Esophagus (tissue), 2 donors: ENCODE data around the gene TH. TPM values are rescaled to one million over a fixed set of nuclear protein-coding genes. Genes with fewer than 3 reads are reported as not detected.

ENCODE experiments used
- H3K27ac ChIP-seq, 2 donors: one replicate each; pipeline ENCODE4 v1.5.1; 2013; ENCODE audit warnings: low read depth in 2 of 2, mild to moderate bottlenecking in 2 of 2, inconsistent platforms in 1 of 2, low read length in 1 of 2, moderate library complexity in 1 of 2
- H3K27me3 ChIP-seq, 2 donors: one replicate each; pipeline ENCODE4 v1.6.1; 2013; ENCODE audit warnings: low read length in 2 of 2, control low read depth in 1 of 2, mild to moderate bottlenecking in 1 of 2; ENCODE audit not compliant: insufficient read depth in 2 of 2, control insufficient read depth in 1 of 2
- H3K36me3 ChIP-seq, 2 donors: one replicate each; pipeline ENCODE4 v1.6.1; 2013; ENCODE audit warnings: low read length in 1 of 2; ENCODE audit not compliant: control insufficient read depth in 2 of 2, insufficient read depth in 2 of 2
- H3K4me1 ChIP-seq, 2 donors: one replicate each; pipeline ENCODE4 v1.6.1; 2013; ENCODE audit warnings: low read length in 1 of 2; ENCODE audit not compliant: control insufficient read depth in 2 of 2, insufficient read depth in 2 of 2
- H3K4me3 ChIP-seq, 2 donors: one replicate each; pipeline ENCODE4 v1.5.1; 2013; ENCODE audit warnings: low read length in 2 of 2, mild to moderate bottlenecking in 2 of 2, low read depth in 1 of 2, moderate library complexity in 1 of 2
- H3K9me3 ChIP-seq, 2 donors: one replicate each; pipeline ENCODE4 v1.6.1; 2013; ENCODE audit warnings: mild to moderate bottlenecking in 2 of 2, low read depth in 1 of 2, low read length in 1 of 2, moderate library complexity in 1 of 2; ENCODE audit not compliant: control insufficient read depth in 2 of 2, insufficient read depth in 1 of 2
- WGBS, 2 donors: extraction: QIAGEN DNeasy Blood & Tissue Kit; methylation state at CpG; one replicate each; pipeline ENCODE4 v1.1.7; 2013; 5-methylcytosine and 5-hydroxymethylcytosine counted together
- polyA plus RNA-seq, 2 donors: library from polyadenylated mRNA; stranded (reverse); fragments of 200-250 nt; gene quantifications; one replicate each; pipeline ENCODE4 v1.2.3, GENCODE V29; 2013
- donor health status: healthy with polysubstance abuse.
- donor health status: Bipolar disorder and iron deficiency.

The TH gene
- polyA plus RNA-seq, 2 donors = 0.24 to 1.7 TPM

DNA sequence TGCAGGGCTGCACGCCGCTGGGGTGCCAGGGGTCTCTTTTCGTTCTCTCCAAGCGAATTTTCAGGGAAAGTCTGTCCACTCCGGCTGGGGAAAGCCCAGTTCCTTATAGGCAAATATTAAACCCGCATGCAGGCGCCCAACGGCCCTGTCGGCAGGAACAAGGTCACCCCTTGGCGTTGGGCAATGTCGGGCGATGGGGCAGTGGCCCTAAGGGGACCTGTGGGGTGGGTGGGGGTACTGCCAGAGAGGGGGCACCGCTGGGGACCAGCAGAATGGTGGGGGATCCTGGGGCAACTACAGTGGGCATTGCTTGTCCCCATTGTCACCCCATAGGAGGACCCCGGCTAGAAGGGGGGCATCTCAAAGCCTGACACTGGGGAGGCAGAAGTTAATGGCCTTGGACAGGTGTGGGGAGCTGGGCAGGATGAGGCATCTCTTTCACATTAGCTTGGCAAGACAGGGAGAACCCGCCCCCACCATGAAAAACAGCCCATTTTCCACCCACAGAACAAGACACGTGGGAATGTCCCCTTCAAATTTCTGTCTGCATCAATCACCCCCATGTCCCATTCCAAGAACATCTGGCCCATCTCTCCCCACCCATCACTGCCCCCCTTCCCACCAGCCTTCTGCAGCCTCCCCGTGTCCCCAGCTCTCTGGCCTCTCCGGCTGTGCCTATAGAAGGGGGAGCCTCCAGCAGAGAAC, 26.9 kb downstream of the TH start:
- peaks cover 15 to 27% of the 10 kb centered on the region in 2 donors for H3K27me3 ChIP-seq
- no peaks in the 10 kb centered on the region for H3K36me3 ChIP-seq
- WGBS, 2 donors = 13 to 21% methylated on average over 17 to 18 of the region's 18 CpGs
- H3K9me3 ChIP-seq = no peaks in the 10 kb centered on the region
- no peak overlapping the region for H3K27ac ChIP-seq
- no peak overlapping the region for H3K4me3 ChIP-seq
- H3K4me1 ChIP-seq = peaks cover 1 to 3% of the 10 kb centered on the region in 2 donors

DNA sequence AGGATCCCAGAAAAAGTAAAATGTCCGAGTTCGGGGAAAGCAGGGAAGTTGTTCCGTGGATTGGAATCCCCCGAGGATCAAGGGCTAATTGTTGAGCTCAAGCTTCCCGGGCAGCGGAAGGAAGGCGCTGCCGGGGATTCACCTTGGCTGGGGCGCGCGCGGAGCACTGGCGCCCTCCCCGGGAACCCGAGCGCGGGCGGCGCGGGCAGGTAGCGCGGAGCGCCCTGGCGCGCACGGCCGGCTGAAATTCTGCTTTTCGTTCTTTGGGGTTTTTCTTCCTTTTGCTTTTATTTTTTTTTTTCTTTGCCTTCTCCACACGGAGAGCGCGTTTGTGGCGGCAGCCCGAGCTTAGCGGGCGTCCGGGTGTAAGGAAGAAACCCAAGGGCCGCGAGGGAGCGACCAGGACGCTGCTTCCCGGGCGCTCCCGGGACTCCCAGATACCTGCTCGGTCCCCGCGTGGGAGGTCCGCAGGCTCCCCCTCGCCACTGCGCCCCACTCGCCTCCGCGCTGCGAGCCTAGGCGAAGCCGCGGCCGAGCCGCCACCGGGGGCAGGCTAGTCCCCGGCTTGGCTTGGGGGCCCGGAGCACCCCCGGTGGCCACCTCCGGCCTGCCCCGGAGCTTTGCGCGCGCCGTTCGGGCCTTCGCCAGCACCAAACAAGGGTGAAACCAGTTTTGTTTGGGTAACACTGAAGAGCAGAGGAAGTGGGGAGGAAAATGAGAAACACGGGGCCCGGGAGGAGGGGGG, 27.6 kb downstream of the TH start:
- no peak overlapping the region for H3K27ac ChIP-seq
- peaks cover 3% of the 10 kb centered on the region in 2 donors for H3K4me1 ChIP-seq
- H3K36me3 ChIP-seq = no peaks in the 10 kb centered on the region
- H3K27me3 ChIP-seq = peaks cover 15 to 30% of the 10 kb centered on the region in 2 donors
- 3% methylated on average over 66 to 72 of the region's 72 CpGs for whole genome bisulfite sequencing, 2 donors
- no peak overlapping the region for H3K4me3 ChIP-seq
- no peaks in the 10 kb centered on the region for H3K9me3 ChIP-seq

DNA sequence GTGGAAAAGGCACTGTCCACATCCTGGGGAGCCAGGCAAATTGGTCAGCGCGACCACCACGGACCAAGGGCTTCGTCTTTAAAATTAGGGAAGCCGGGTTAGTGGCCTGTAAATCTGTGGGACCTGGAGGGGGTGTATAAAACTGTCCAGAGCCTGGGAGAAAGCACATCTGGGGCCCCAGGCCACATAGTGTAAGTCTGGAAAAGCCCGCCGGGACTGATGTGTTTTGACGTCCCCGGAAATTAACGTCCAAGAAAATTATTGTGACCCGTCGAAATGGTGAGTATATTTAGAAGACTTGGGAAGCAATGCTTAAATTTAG, 28.2 kb downstream of the TH start:
- no peak overlapping the region for H3K4me3 ChIP-seq
- peaks cover 15 to 34% of the 10 kb centered on the region in 2 donors for H3K27me3 ChIP-seq
- WGBS, 2 donors = 12 to 17% methylated on average over 12 of the region's 12 CpGs
- no peak overlapping the region for H3K27ac ChIP-seq
- no peaks in the 10 kb centered on the region for H3K9me3 ChIP-seq
- peaks cover 3% of the 10 kb centered on the region in 2 donors for H3K4me1 ChIP-seq
- no peaks in the 10 kb centered on the region for H3K36me3 ChIP-seq

DNA sequence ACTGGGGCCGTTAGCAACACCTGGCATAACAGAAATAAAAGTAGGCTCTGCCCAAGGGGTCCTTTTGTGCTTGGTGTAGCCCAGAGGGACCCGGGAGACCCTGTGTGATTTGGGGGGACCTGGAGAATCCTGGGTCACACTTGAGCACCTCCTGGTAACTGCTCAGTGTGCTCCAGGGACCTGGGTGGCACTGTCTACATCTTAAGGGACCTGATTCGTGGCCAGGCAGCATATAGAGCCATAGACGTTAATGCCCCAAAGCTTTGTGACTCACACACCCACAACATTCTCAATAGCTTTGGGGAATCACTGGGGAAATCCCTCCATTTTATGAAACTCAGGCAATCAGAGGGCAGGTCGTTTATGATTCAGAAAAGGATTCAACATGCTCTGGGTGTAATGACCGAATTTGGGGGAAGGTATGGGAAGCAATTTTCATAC, 28.8 kb downstream of the TH start:
- no peaks in the 10 kb centered on the region for H3K9me3 ChIP-seq
- peaks cover 15 to 35% of the 10 kb centered on the region in 2 donors for H3K27me3 ChIP-seq
- peaks cover 2 to 3% of the 10 kb centered on the region in 2 donors for H3K4me1 ChIP-seq
- no peak overlapping the region for H3K4me3 ChIP-seq
- 14% methylated on average over 6 of the region's 6 CpGs for WGBS, 2 donors
- H3K36me3 ChIP-seq = no peaks in the 10 kb centered on the region
- H3K27ac ChIP-seq = no peak overlapping the region

DNA sequence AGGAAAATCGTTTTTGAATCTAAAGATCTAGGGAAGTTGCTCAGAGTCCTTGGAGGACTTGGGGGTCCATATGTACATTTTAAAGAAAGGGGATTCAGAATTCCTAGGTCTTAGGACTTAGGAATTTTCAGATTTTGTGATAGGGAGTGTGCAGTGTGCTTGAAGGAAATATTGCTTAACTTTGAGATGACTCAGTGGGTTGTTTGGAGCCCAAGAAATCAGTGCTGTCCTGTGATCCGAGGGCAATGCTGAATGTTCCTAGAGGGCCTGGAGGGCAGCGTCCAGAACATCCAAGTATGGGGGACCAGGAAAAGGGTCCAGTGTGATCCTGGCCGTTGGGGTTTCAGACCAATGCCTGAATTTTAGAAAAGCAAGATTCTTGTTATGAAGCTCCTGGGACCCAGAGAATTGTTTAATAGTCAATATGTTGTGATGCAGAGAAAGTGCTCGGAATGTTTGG, 29.3 kb downstream of the TH start:
- Histone ChIP-seq H3K27ac (no peak overlapping the region), H3K4me1 (peaks cover 2 to 3% of the 10 kb centered on the region in 2 donors), H3K27me3 (peaks cover 13 to 36% of the 10 kb centered on the region in 2 donors), H3K9me3 (no peaks in the 10 kb centered on the region), H3K36me3 (no peaks in the 10 kb centered on the region), H3K4me3 (no peak overlapping the region)
- 15% methylated on average over 5 of the region's 5 CpGs for WGBS, 2 donors

DNA sequence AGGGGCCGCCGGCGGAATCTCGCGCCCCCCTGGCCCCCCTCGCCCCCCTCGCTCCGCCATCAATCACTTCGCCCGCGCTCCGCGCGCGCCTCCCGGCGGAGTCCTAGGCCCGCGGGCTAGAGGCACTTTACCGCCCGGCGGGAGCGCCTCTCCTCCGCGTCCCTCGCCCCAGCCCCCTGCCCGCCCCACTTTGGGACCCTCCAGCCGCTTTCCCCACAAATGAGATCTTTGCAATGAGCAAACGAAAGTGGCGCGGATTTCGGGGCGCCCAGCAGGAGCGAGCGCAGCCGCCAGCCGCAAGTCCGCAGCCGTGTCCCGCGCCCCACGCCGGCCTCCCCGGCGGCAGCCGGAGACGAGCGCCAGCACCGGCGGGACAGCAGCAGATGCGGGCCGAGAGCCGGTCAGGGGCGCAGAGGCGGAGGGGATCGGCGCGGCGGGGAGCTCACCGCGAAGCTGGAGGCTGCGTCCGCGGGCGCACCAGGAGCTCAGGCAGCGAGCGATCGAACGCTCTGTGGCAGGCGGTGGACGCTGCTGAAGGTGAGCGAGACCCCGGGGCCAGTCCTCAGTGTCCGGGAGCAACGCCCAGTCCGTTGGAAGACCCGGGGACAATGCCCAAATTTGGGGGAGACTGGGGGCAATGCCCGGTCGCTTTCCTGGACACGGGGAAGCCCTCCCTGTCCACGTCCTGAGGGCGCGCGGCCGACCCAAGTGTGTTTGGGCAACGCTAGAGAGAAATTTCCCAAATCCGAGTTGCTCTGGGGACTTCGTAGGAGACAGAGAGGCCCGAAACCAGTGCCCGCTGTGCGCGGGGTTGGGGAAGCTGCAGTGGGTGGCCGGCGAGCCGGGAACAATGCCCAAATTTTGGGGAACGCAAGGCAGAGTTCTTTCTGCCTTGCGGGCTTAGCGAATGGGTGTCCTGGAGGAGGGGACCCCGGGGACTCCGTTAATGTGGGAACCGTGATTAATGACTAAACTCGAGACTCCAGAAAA, 30.9 kb downstream of the TH start:
- H3K4me1 ChIP-seq = peaks cover 2 to 3% of the 10 kb centered on the region in 2 donors
- H3K36me3 ChIP-seq = no peaks in the 10 kb centered on the region
- H3K27me3 ChIP-seq = peaks cover 9 to 39% of the 10 kb centered on the region in 2 donors
- WGBS, 2 donors = 8 to 9% methylated on average over 98 to 102 of the region's 102 CpGs
- no peak overlapping the region for H3K4me3 ChIP-seq
- H3K27ac ChIP-seq = no peak overlapping the region
- H3K9me3 ChIP-seq = no peaks in the 10 kb centered on the region

DNA sequence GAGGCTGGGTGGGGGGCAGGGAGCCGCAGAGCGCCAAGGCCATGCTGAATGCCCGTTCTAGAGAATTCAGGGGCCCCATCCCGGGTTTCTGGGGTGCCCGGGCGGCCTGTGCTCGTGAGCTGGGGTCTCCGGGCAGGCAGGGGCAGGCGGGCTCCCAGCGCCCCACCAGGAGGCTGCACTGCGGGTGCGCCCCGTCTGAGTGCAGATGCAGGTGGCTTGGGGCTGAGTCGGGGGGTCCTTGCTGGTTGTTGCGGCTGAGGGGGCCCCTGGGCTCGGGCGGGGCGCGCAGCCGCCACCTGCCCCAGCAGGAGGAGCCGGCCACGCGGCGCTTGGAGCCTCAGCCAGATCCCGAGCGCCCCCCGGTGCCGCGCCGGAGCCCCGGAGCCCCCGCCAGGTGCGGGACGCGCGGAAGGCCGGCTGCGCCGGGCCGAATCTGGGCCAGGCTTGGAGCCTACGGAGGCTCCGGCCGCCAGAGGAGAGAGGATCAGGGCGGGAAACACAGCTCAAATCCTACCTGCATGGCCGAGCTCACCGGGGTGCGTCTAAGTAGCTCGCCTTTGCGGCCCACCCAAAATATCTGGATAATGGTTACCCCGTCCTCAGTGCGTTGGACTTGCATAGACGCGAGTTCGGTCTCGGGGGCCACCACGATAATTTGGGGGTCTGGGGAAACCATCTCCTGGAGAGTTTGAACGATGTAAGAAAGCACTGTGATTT, 31.8 kb downstream of the TH start:
- Histone ChIP-seq H3K36me3 (no peaks in the 10 kb centered on the region), H3K9me3 (no peaks in the 10 kb centered on the region), H3K4me1 (peaks cover 2 to 3% of the 10 kb centered on the region in 2 donors), H3K27ac (no peak overlapping the region), H3K4me3 (peak overlapping the region in 1 of 2 donors; percentile 8), H3K27me3 (peaks cover 6 to 39% of the 10 kb centered on the region in 2 donors)
- WGBS, 2 donors = 2 to 3% methylated on average over 50 to 57 of the region's 57 CpGs

DNA sequence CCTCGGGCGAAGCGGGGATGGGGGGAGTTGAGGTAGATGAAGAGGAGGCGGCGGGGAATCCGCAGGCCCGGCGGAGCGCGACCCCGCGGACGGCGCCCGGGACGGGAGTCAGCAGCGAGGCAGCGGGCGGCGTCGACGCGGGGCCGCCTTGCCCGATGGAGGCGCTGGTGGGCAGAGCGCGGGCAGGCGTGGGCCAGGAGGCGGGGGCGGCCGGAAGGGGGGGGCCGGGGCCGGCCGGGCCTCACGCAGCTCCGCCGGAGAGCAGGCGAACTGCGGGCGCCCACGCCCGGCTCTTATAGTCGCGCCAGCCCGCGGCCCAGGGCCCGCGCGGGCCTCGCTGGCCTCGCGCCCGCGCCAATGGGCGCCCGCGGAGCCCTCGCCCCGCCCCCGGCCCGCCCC, 32.5 kb downstream of the TH start, which contains the start of gene IGF2:
Gene IGF2 (minus strand): TSS at position 267 of the 399 bp plus-strand sequence. CDS start 3,866 bp downstream, outside the sequence.
- Histone ChIP-seq H3K36me3 (no peaks in the 10 kb centered on the region), H3K9me3 (no peaks in the 10 kb centered on the region), H3K27me3 (peaks cover 10 to 39% of the 10 kb centered on the region in 2 donors), H3K4me3 (peak within 1 kb of the TSS; percentile 11 to 25), H3K4me1 (peaks cover 2 to 3% of the 10 kb centered on the region in 2 donors), H3K27ac (no peak within 1 kb of the TSS)
- WGBS, 2 donors = 1 to 2% methylated on average over 9 to 62 of the region's 62 CpGs
